Epidermal melanocyte (primary cell): ENCODE measurements around the gene GDE1.

ENCODE experiments used
- DNase-seq: peaks from one replicate; pipeline ENCODE4 v3.0.0; 2011; ENCODE audit warnings: low spot score; ENCODE audit not compliant: insufficient read length

GDE1 gene

GRCh38 chr16:19486750-19487325 lies 35.1 kb downstream of the GDE1 start:
- no peak for DNase-seq

GRCh38 chr16:19486051-19486450 lies 35.8 kb downstream of the GDE1 start:
- no peak for DNase-seq

- DNase-seq, result no peak
Measured at GRCh38 chr16:19485611-19486010, 36.3 kb downstream of the GDE1 start.

GRCh38 chr16:19484096-19484495 lies 37.8 kb downstream of the GDE1 start:
- no peak for DNase-seq

GRCh38 chr16:19482291-19482690 lies 39.6 kb downstream of the GDE1 start:
- DNase-seq, result no peak

- no peak for DNase-seq
Measured at GRCh38 chr16:19481769-19482168, 40.1 kb downstream of the GDE1 start.

GRCh38 chr16:19481296-19481695 lies 40.6 kb downstream of the GDE1 start:
- no peak for DNase-seq

GRCh38 chr16:19479302-19479721 lies 42.6 kb downstream of the GDE1 start:
- no peak for DNase-seq

GRCh38 chr16:19478505-19478904 lies 43.4 kb downstream of the GDE1 start:
- DNase-seq, result no peak

- DNase-seq, result no peak
Measured at GRCh38 chr16:19474617-19475016, 47.3 kb downstream of the GDE1 start.

GRCh38 chr16:19472482-19472881 lies 49.4 kb downstream of the GDE1 start:
- no peak for DNase-seq

- DNase-seq, result no peak
Measured at GRCh38 chr16:19468300-19468699, 53.6 kb downstream of the GDE1 start.

- DNase-seq, result no peak
Measured at GRCh38 chr16:19463468-19464315, 58.2 kb downstream of the GDE1 start.

- no peak for DNase-seq
Measured at GRCh38 chr16:19460397-19460796, 61.5 kb downstream of the GDE1 start.

GRCh38 chr16:19458722-19459379 lies 63.0 kb downstream of the GDE1 start:
- DNase-seq, result no peak
